IPS-18a (cell line): ENCODE data around the gene COX19.
"Not testable (repeated sequence)": the region's sequence is repeated elsewhere in the genome, so short reads cannot be mapped to it uniquely, and the experiment has no call there.

ENCODE experiments used
- H3K27ac ChIP-seq: one replicate; pipeline ENCODE4 v1.5.1; 2013; ENCODE audit warnings: low read length
- H3K27me3 ChIP-seq: one replicate; pipeline ENCODE4 v1.6.1; 2013; ENCODE audit warnings: mild to moderate bottlenecking, low read length; ENCODE audit not compliant: control insufficient read depth, insufficient read depth
- H3K36me3 ChIP-seq: one replicate; pipeline ENCODE4 v1.6.1; 2013; ENCODE audit warnings: low read depth, low read length; ENCODE audit not compliant: control insufficient read depth
- H3K4me1 ChIP-seq: one replicate; pipeline ENCODE4 v1.6.1; 2013; ENCODE audit warnings: low read depth, low read length; ENCODE audit not compliant: control insufficient read depth
- H3K4me3 ChIP-seq: one replicate; pipeline ENCODE4 v1.5.1; 2013; ENCODE audit warnings: low read length
- H3K9ac ChIP-seq: one replicate; pipeline ENCODE4 v1.6.1; 2013; ENCODE audit warnings: mild to moderate bottlenecking, low read length, moderate library complexity
- H3K9me3 ChIP-seq: one replicate; pipeline ENCODE4 v1.6.1; 2013; ENCODE audit warnings: low read depth, low read length; ENCODE audit not compliant: control insufficient read depth

The COX19 gene

DNA sequence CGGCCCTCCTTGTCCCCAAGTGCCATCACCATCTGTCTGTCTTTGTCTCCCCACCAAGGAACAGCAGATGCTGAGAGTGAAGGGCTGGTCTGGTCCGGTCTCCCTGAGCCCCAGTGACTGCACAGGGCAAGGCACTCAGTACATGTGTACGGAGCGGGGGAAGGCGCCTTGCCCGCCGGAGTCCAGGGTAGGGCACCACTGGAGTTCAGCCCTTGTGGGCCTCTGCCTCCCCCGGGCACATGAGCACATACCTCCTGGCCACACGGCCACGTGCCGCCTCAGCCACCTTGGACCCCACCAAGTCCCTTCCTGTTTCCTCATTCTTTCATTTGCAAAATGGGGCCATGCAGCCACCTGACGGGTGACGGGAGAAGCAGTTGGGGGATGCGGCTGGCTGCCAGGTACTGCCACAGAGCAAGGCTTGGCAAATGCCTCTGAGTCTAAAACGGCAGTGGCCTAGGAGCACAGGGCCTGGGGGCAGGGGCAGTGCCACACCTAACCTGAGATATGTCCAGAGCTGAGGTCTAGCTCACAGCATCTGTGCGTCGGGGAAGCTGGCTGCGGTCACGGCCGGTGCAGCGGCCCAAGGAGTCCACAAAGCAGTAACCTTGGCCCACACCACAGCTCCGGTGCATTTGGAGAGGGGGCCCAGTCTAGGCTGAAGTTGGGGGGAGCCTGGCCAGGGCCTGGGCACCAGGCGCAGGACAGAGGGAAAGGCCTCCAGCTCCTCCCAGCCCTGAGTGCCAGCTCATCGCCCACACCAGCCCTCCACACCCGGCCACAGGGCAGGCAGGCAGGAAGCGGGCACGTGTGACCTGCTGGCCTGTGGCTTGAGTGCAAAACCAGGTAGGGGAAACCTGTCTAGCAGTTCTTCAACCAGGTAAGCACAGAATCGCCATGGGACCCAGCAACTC lies 26.1 kb downstream of the COX19 start:
- Histone ChIP-seq H3K36me3 (no peaks in the 10 kb centered on the region), H3K9ac (no peak overlapping the region), H3K4me1 (peaks cover 6% of the 10 kb centered on the region), H3K4me3 (no peak overlapping the region), H3K9me3 (no peaks in the 10 kb centered on the region), H3K27ac (no peak overlapping the region), H3K27me3 (peaks cover 17% of the 10 kb centered on the region)

GRCh38 chr7:947391-948210 lies 27.7 kb downstream of the COX19 start:
- peaks cover 6% of the 10 kb centered on the region for H3K4me1 ChIP-seq
- no peak overlapping the region for H3K9ac ChIP-seq
- no peaks in the 10 kb centered on the region for H3K36me3 ChIP-seq
- no peak overlapping the region for H3K4me3 ChIP-seq
- peaks cover 5% of the 10 kb centered on the region for H3K27me3 ChIP-seq
- no peaks in the 10 kb centered on the region for H3K9me3 ChIP-seq
- H3K27ac ChIP-seq: no peak overlapping the region

- Histone ChIP-seq H3K4me3 (no peak overlapping the region), H3K9ac (no peak overlapping the region)
These were observed 28.9 kb downstream of the COX19 start for GRCh38 chr7:946256-946996.

DNA sequence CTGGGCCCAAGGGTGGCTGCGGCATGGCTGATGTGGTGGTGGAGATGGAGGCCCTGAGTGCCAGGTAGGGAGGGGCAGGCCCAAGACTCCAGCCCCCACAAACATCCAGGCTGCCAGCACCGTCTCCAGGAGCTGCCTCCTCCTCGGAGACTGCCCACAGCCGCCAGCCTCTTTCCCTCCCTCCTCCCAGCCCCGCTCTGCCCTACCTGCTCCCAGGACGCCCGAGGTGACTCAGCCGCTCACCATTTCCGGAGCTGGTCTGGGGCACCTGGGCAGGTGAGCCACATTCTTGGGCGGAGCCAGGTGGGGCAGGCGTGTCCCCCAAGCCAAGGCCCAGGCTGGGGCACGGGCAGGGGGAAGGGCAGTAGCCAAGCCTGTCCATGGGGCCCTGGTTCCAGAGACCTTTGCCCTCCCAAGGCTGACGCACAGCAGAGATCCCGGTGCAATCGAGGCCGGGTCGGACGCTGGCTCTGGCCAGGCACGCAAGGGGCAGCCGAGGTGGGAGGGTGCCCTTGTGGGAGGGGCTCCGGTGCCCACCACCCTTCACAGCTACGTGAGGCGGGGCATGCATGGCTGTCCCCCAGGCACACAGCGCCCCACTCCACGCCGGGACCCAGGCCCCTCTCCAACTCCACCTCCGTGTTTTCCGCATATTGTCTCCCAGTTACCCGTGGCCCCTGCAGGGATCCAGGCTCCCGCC lies 29.6 kb downstream of the COX19 start:
- no peak overlapping the region for H3K27ac ChIP-seq
- H3K4me3 ChIP-seq: no peak overlapping the region
- H3K9ac ChIP-seq: no peak overlapping the region

More at GRCh38 chr7:946256-946996, 28.9 kb downstream of the COX19 start:
- H3K36me3 ChIP-seq: no peaks in the 10 kb centered on the region
- no peak overlapping the region for H3K27ac ChIP-seq
- peaks cover 7% of the 10 kb centered on the region for H3K27me3 ChIP-seq
- H3K4me1 ChIP-seq: peaks cover 6% of the 10 kb centered on the region
- no peaks in the 10 kb centered on the region for H3K9me3 ChIP-seq

DNA sequence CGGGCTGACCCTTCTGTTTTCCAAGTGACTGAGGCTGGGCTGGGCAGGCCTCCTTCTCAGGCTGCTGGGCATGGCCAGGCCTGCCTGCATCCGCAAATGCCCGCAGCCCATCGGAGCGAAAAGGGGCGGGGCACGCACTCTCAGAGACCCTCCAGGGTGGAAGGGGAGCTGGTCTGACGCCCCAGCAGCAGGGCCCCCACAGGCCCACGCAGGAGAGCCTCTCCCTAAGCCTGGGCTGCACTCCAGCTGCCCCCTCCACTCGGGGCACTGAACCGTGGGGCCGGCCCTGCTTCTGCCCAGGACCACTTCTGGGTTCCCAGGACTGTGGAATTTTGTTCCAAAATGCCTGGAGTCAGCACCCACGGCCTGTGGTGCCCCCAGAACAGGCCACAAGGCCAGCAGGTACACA lies 30.2 kb downstream of the COX19 start:
- Histone ChIP-seq H3K9me3 (no peaks in the 10 kb centered on the region), H3K27ac (no peak overlapping the region), H3K4me1 (peaks cover 6% of the 10 kb centered on the region), H3K27me3 (peaks cover 18% of the 10 kb centered on the region), H3K9ac (no peak overlapping the region), H3K4me3 (no peak overlapping the region), H3K36me3 (no peaks in the 10 kb centered on the region)

More for the DNA sequence above, 29.6 kb downstream of the COX19 start:
- peaks cover 13% of the 10 kb centered on the region for H3K27me3 ChIP-seq
- peaks cover 6% of the 10 kb centered on the region for H3K4me1 ChIP-seq
- H3K36me3 ChIP-seq: no peaks in the 10 kb centered on the region
- H3K9me3 ChIP-seq: no peaks in the 10 kb centered on the region

GRCh38 chr7:944744-945143 lies 30.6 kb downstream of the COX19 start:
- H3K9ac ChIP-seq: no peak overlapping the region
- peaks cover 6% of the 10 kb centered on the region for H3K4me1 ChIP-seq
- no peak overlapping the region for H3K4me3 ChIP-seq
- no peaks in the 10 kb centered on the region for H3K9me3 ChIP-seq
- peaks cover 20% of the 10 kb centered on the region for H3K27me3 ChIP-seq
- H3K27ac ChIP-seq: no peak overlapping the region
- H3K36me3 ChIP-seq: no peaks in the 10 kb centered on the region

DNA sequence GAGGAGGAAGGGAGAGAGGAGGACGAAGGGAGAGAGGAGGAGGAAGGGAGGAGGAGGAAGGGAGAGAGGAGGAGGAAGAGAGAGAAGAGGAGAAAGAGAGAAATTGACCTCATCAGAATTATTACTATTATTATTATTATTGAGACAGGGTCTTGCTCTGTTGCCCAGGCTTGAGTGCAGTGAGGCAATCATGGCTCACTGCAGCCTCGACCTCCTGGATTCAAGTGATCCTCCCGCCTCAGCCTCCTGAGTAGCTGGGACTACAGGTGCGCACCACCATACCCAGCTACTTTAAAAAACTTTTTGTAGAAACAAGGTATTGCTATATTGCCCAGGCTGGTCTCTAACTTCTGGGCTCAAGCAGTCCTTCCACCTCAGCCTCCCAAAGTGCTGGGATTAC lies 31.6 kb downstream of the COX19 start:
- peaks cover 20% of the 10 kb centered on the region for H3K27me3 ChIP-seq
- not testable (repeated sequence) for H3K4me3 ChIP-seq, H3K27ac ChIP-seq

GRCh38 chr7:940599-941408 lies 34.5 kb downstream of the COX19 start:
- peaks cover 2% of the 10 kb centered on the region for H3K4me1 ChIP-seq
- H3K27me3 ChIP-seq: peaks cover 20% of the 10 kb centered on the region
- no peaks in the 10 kb centered on the region for H3K9me3 ChIP-seq
- H3K27ac ChIP-seq: no peak overlapping the region
- no peaks in the 10 kb centered on the region for H3K36me3 ChIP-seq
- no peak overlapping the region for H3K9ac ChIP-seq
- no peak overlapping the region for H3K4me3 ChIP-seq

More for the DNA sequence above, 31.6 kb downstream of the COX19 start:
- H3K9me3 ChIP-seq, H3K4me1 ChIP-seq, H3K36me3 ChIP-seq, H3K9ac ChIP-seq: not testable (repeated sequence)

DNA sequence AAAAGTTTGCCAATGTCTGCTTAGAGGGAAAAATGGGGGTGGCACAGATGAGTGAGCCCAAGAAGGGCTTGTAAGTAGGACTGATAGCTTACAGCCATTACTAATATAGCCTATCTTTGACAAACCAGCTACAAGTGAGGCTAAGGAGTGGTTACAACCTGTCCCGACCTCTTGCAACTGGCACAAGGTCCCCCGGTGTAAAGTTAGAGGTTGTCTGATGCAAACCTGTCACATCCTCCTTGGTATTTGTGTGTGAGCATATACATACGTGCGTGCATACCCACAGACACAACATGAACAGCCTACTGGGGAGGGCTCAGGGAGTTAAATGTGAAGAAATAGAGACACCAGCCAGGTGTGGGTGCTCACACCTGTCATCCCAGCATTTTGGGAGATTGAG lies 35.5 kb downstream of the COX19 start:
- Histone ChIP-seq H3K4me1 (no peaks in the 10 kb centered on the region), H3K9ac (no peak overlapping the region), H3K27me3 (peaks cover 20% of the 10 kb centered on the region), H3K4me3 (no peak overlapping the region), H3K36me3 (no peaks in the 10 kb centered on the region), H3K9me3 (no peaks in the 10 kb centered on the region), H3K27ac (no peak overlapping the region)

- no peaks in the 10 kb centered on the region for H3K9me3 ChIP-seq
- peaks cover 20% of the 10 kb centered on the region for H3K27me3 ChIP-seq
- H3K4me3 ChIP-seq: no peak overlapping the region
- no peak overlapping the region for H3K9ac ChIP-seq
- no peak overlapping the region for H3K27ac ChIP-seq
- no peaks in the 10 kb centered on the region for H3K36me3 ChIP-seq
- H3K4me1 ChIP-seq: no peaks in the 10 kb centered on the region
These were observed 36.7 kb downstream of the COX19 start for GRCh38 chr7:938546-939185.
